ENCODE data around the gene SLC24A4.

Gene SLC24A4

GRCh38 chr14:92449404-92450181 lies 126.6 kb downstream of the SLC24A4 start:
- no peaks in the 10 kb centered on the region for H3K36me3 ChIP-seq (ENCODE audit: insufficient read depth, low read length)
- H3K4me1 ChIP-seq (ENCODE audit: control insufficient read depth, insufficient read depth, low read length, unreplicated experiment), result no peaks in the 10 kb centered on the region
- no peaks in the 10 kb centered on the region for H3K27me3 ChIP-seq (ENCODE audit: insufficient read depth, low read length)
- no peak overlapping the region for H2AFZ ChIP-seq (ENCODE audit: low read length, unreplicated experiment)
- no peaks in the 10 kb centered on the region for H3K79me2 ChIP-seq (ENCODE audit: control insufficient read depth, insufficient read depth, low read length, unreplicated experiment)
- no peak overlapping the region for H3K27ac ChIP-seq (ENCODE audit: low read depth, low read length)
- H3K4me3 ChIP-seq (ENCODE audit: low read depth, low read length), result no peak overlapping the region

GRCh38 chr14:92450351-92451070 lies 127.5 kb downstream of the SLC24A4 start:
- no peak overlapping the region for H2AFZ ChIP-seq (ENCODE audit: low read length, unreplicated experiment)
- no peaks in the 10 kb centered on the region for H3K4me1 ChIP-seq (ENCODE audit: control insufficient read depth, insufficient read depth, low read length, unreplicated experiment)
- no peak overlapping the region for H3K4me3 ChIP-seq (ENCODE audit: low read depth, low read length)
- no peak overlapping the region for H3K27ac ChIP-seq (ENCODE audit: low read depth, low read length)
- no peaks in the 10 kb centered on the region for H3K36me3 ChIP-seq (ENCODE audit: insufficient read depth, low read length)
- no peaks in the 10 kb centered on the region for H3K79me2 ChIP-seq (ENCODE audit: control insufficient read depth, insufficient read depth, low read length, unreplicated experiment)
- H3K27me3 ChIP-seq (ENCODE audit: insufficient read depth, low read length), result no peaks in the 10 kb centered on the region

DNA sequence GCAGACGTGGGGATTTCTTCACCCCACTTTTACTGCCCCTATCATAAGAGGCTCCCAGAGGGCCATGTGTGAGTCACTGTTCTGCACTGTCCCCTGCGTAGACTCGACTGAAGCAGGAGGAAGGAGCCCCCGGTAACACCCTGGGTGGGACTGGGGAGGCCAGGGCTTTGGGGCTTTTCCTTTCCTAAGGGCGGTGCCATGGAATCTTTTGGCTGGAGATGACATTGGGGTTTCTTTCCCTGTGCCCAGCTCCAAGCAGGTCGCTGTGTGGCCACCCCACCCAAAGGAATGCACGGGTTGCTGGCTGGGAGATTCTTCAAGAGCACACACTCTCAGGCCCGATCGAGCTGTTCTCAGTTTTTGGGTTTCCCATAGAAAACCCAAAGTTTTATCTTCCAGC lies 128.3 kb downstream of the SLC24A4 start:
- Histone ChIP-seq H2AFZ (ENCODE audit: low read length, unreplicated experiment) (no peak overlapping the region), H3K36me3 (ENCODE audit: insufficient read depth, low read length) (no peaks in the 10 kb centered on the region), H3K27ac (ENCODE audit: low read depth, low read length) (no peak overlapping the region), H3K27me3 (ENCODE audit: insufficient read depth, low read length) (no peaks in the 10 kb centered on the region), H3K4me1 (ENCODE audit: control insufficient read depth, insufficient read depth, low read length, unreplicated experiment) (no peaks in the 10 kb centered on the region), H3K79me2 (ENCODE audit: control insufficient read depth, insufficient read depth, low read length, unreplicated experiment) (no peaks in the 10 kb centered on the region), H3K4me3 (ENCODE audit: low read depth, low read length) (no peak overlapping the region)

- no peak overlapping the region for H2AFZ ChIP-seq (ENCODE audit: low read length, unreplicated experiment)
- no peaks in the 10 kb centered on the region for H3K4me1 ChIP-seq (ENCODE audit: control insufficient read depth, insufficient read depth, low read length, unreplicated experiment)
- H3K4me3 ChIP-seq (ENCODE audit: low read depth, low read length), result no peak overlapping the region
- no peaks in the 10 kb centered on the region for H3K36me3 ChIP-seq (ENCODE audit: insufficient read depth, low read length)
- no peaks in the 10 kb centered on the region for H3K27me3 ChIP-seq (ENCODE audit: insufficient read depth, low read length)
- H3K27ac ChIP-seq (ENCODE audit: low read depth, low read length), result no peak overlapping the region
- H3K79me2 ChIP-seq (ENCODE audit: control insufficient read depth, insufficient read depth, low read length, unreplicated experiment), result no peaks in the 10 kb centered on the region
Measured at GRCh38 chr14:92451755-92452154, 128.8 kb downstream of the SLC24A4 start.

GRCh38 chr14:92452471-92452870 lies 129.5 kb downstream of the SLC24A4 start:
- no peaks in the 10 kb centered on the region for H3K27me3 ChIP-seq (ENCODE audit: insufficient read depth, low read length)
- H3K27ac ChIP-seq (ENCODE audit: low read depth, low read length), result no peak overlapping the region
- no peaks in the 10 kb centered on the region for H3K4me1 ChIP-seq (ENCODE audit: control insufficient read depth, insufficient read depth, low read length, unreplicated experiment)

DNA sequence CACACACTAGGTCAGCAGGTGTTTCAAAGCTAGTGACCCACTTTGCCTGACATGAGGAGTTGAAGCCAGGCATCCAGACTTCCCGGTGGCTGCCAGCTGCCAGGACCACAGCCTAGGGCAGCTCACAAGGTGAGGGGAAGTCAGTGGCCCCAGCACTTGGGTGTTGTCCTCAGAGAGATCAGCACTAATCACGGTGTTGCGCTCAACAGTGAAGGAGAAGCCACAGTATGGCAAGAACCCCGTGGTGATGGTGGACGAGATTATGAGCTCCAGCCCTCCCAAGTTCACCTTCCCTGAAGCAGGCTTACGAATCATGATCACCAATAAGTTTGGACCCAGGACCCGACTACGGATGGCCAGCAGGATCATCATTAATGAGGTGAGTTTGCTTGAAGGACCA lies 130.7 kb downstream of the SLC24A4 start:
- Histone ChIP-seq H3K79me2 (ENCODE audit: control insufficient read depth, insufficient read depth, low read length, unreplicated experiment) (no peaks in the 10 kb centered on the region), H2AFZ (ENCODE audit: low read length, unreplicated experiment) (no peak overlapping the region), H3K4me1 (ENCODE audit: control insufficient read depth, insufficient read depth, low read length, unreplicated experiment) (no peaks in the 10 kb centered on the region), H3K27ac (ENCODE audit: low read depth, low read length) (no peak overlapping the region), H3K4me3 (ENCODE audit: low read depth, low read length) (no peak overlapping the region), H3K27me3 (ENCODE audit: insufficient read depth, low read length) (no peaks in the 10 kb centered on the region), H3K36me3 (ENCODE audit: insufficient read depth, low read length) (no peaks in the 10 kb centered on the region)

More at GRCh38 chr14:92452471-92452870, 129.5 kb downstream of the SLC24A4 start:
- Histone ChIP-seq H2AFZ (ENCODE audit: low read length, unreplicated experiment) (no peak overlapping the region), H3K79me2 (ENCODE audit: control insufficient read depth, insufficient read depth, low read length, unreplicated experiment) (no peaks in the 10 kb centered on the region), H3K4me3 (ENCODE audit: low read depth, low read length) (no peak overlapping the region), H3K36me3 (ENCODE audit: insufficient read depth, low read length) (no peaks in the 10 kb centered on the region)

GRCh38 chr14:92455231-92455630 lies 132.3 kb downstream of the SLC24A4 start:
- Histone ChIP-seq H3K27me3 (ENCODE audit: insufficient read depth, low read length) (no peaks in the 10 kb centered on the region), H3K27ac (ENCODE audit: low read depth, low read length) (no peak overlapping the region), H3K79me2 (ENCODE audit: control insufficient read depth, insufficient read depth, low read length, unreplicated experiment) (no peaks in the 10 kb centered on the region), H3K4me1 (ENCODE audit: control insufficient read depth, insufficient read depth, low read length, unreplicated experiment) (no peaks in the 10 kb centered on the region), H2AFZ (ENCODE audit: low read length, unreplicated experiment) (no peak overlapping the region), H3K36me3 (ENCODE audit: insufficient read depth, low read length) (no peaks in the 10 kb centered on the region), H3K4me3 (ENCODE audit: low read depth, low read length) (no peak overlapping the region)

- H3K4me1 ChIP-seq (ENCODE audit: control insufficient read depth, insufficient read depth, low read length, unreplicated experiment), result peaks cover 7% of the 10 kb centered on the region
- H3K27ac ChIP-seq (ENCODE audit: low read depth, low read length), result no peak overlapping the region
- H3K4me3 ChIP-seq (ENCODE audit: low read depth, low read length), result no peak overlapping the region
- H3K36me3 ChIP-seq (ENCODE audit: insufficient read depth, low read length), result no peaks in the 10 kb centered on the region
- no peak overlapping the region for H2AFZ ChIP-seq (ENCODE audit: low read length, unreplicated experiment)
- no peaks in the 10 kb centered on the region for H3K27me3 ChIP-seq (ENCODE audit: insufficient read depth, low read length)
- H3K79me2 ChIP-seq (ENCODE audit: control insufficient read depth, insufficient read depth, low read length, unreplicated experiment), result no peaks in the 10 kb centered on the region
Measured at GRCh38 chr14:92456215-92457015, 133.4 kb downstream of the SLC24A4 start.

DNA sequence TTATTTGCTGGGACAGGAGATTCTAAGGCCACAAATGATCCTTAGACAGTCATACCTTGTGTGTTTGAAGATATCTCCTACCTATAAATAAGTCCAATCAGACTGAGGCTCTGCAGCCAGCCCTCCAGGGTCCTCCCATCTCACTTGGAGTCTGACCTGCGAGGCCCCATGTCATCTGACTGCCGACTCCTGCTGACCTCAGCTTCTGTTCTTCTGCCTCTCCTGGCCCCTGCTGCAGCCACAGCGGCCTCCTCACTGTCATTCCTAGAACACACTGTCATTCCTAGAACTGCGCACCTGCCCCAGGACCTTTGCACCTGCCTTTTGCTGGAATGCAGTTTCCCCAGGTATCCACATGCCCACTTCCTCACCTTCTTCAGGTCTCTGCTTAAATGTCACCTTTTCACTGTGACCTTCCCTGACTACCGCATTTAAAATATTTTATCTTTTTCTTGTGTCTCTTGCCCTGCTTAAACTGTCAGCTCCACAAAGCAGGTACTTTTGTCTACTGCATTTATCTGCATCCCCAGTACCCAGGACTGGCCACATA lies 134.1 kb downstream of the SLC24A4 start:
- no peaks in the 10 kb centered on the region for H3K79me2 ChIP-seq (ENCODE audit: control insufficient read depth, insufficient read depth, low read length, unreplicated experiment)
- peaks cover 11% of the 10 kb centered on the region for H3K4me1 ChIP-seq (ENCODE audit: control insufficient read depth, insufficient read depth, low read length, unreplicated experiment)
- H2AFZ ChIP-seq (ENCODE audit: low read length, unreplicated experiment), result no peak overlapping the region
- no peak overlapping the region for H3K4me3 ChIP-seq (ENCODE audit: low read depth, low read length)
- H3K27ac ChIP-seq (ENCODE audit: low read depth, low read length), result no peak overlapping the region
- no peaks in the 10 kb centered on the region for H3K36me3 ChIP-seq (ENCODE audit: insufficient read depth, low read length)
- H3K27me3 ChIP-seq (ENCODE audit: insufficient read depth, low read length), result no peaks in the 10 kb centered on the region

DNA sequence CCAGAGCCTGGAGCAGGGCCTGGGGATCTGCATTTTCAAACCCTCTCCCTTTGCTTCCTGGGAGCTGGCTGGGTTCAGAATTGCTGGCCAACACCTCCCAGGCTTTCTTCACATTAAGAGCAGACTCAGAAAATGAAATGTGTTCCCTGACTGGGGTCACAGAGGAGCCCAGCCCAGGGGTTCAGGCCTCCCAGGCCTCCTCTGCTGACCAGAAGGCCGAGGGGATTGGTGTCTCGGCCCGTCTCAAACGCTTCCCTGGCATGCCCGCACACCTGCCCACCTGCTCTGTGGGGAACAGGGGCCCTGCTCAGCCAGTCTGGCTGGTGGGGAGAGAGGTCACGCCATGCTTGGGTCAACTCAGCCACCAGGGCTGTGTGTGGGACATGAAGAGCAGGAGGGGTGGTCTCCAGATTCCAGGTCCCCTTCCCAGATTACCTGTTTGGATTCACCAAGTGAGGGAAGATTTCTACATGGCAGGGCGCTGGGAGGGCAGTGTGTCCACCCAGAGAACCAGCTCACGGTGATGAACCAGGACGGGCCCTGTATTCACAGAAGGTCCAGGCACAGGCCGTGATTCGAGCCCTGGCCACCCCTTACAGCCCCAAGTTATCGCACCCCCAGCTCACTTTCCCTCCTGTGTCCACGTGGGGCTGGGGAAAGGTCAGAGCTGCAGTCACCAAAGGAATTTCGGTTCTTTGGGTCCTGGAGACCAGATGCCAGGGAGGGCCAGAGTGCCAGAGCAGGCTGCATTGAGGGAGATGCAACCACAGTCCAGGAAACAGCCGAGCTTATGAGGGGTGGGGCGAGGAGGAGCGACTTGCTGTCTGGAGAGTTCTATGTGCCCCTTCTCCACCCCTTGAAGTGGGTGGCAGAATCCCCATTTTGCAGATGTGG lies 135.4 kb downstream of the SLC24A4 start:
- Histone ChIP-seq H3K4me1 (ENCODE audit: control insufficient read depth, insufficient read depth, low read length, unreplicated experiment) (peaks cover 11% of the 10 kb centered on the region), H3K4me3 (ENCODE audit: low read depth, low read length) (no peak overlapping the region), H2AFZ (ENCODE audit: low read length, unreplicated experiment) (no peak overlapping the region), H3K27ac (ENCODE audit: low read depth, low read length) (no peak overlapping the region), H3K36me3 (ENCODE audit: insufficient read depth, low read length) (no peaks in the 10 kb centered on the region), H3K79me2 (ENCODE audit: control insufficient read depth, insufficient read depth, low read length, unreplicated experiment) (no peaks in the 10 kb centered on the region), H3K27me3 (ENCODE audit: insufficient read depth, low read length) (no peaks in the 10 kb centered on the region)

Data from ACC112 (cell line).